Nephron progenitor cell (in vitro differentiated cells): ENCODE results near the gene TSSK6.
A peak's percentile ranks its signal among the peaks of the same experiment; 100 is the strongest.

Experiments
- DNase-seq: peaks from one replicate; pipeline ENCODE4 v3.0.0; 2021
- H3K27ac Mint-ChIP-seq: 2 replicates; pipeline ENCODE4 v1.8.0; 2021; ENCODE audit warnings: mild to moderate bottlenecking, moderate library complexity, mixed read lengths
- H3K27me3 Mint-ChIP-seq: 2 replicates; pipeline ENCODE4 v1.8.0; 2021; ENCODE audit warnings: mild to moderate bottlenecking, low read depth, mixed read lengths; ENCODE audit not compliant: poor library complexity
- H3K36me3 Mint-ChIP-seq: 2 replicates; pipeline ENCODE4 v1.8.0; 2021; ENCODE audit warnings: low read depth, mixed read lengths
- H3K4me1 Mint-ChIP-seq: 2 replicates; pipeline ENCODE4 v1.8.0; 2021; ENCODE audit warnings: mixed read lengths
- H3K4me3 Mint-ChIP-seq: 2 replicates; pipeline ENCODE4 v1.8.0; 2021; ENCODE audit warnings: mild to moderate bottlenecking, moderate library complexity, mixed read lengths
- H3K9me3 Mint-ChIP-seq: 2 replicates; pipeline ENCODE4 v1.8.0; 2021; ENCODE audit warnings: mild to moderate bottlenecking, moderate library complexity, mixed read lengths
- CTCF ChIP-seq: fragments of 200-600 bp; sonication (generic); IDR thresholded peaks from 2 replicates; pipeline ENCODE4 v1.5.0; 2021; ENCODE audit warnings: antibody characterized with exemption

TSSK6 gene

GRCh38 chr19:19487077-19487949 is 28.0 kb downstream of the TSSK6 start:
- no peak for TF ChIP-seq CTCF
- DNase-seq = no peak
- H3K4me1 Mint-ChIP-seq = peaks cover 79% of the 10 kb centered on the region

GRCh38 chr19:19486343-19487076 is 28.8 kb downstream of the TSSK6 start:
- Mint-ChIP-seq H3K4me1 (peaks cover 87% of the 10 kb centered on the region), H3K27ac (peak overlapping the region; percentile 88), H3K27me3 (no peaks in the 10 kb centered on the region), H3K9me3 (no peaks in the 10 kb centered on the region), H3K36me3 (peaks cover 4% of the 10 kb centered on the region), H3K4me3 (peak overlapping the region; percentile 23)
- TF ChIP-seq CTCF = no peak
- no peak for DNase-seq

More at GRCh38 chr19:19487077-19487949, 28.0 kb downstream of the TSSK6 start:
- Mint-ChIP-seq H3K27ac (peak overlapping the region; percentile 99), H3K9me3 (no peaks in the 10 kb centered on the region), H3K27me3 (no peaks in the 10 kb centered on the region), H3K36me3 (peaks cover 4% of the 10 kb centered on the region), H3K4me3 (peak overlapping the region; percentile 30)

- Mint-ChIP-seq H3K9me3 (no peaks in the 10 kb centered on the region), H3K4me1 (peaks cover 89% of the 10 kb centered on the region), H3K4me3 (no peak overlapping the region), H3K27me3 (no peaks in the 10 kb centered on the region), H3K36me3 (peaks cover 4% of the 10 kb centered on the region), H3K27ac (peak overlapping the region; percentile 98)
- no peak for DNase-seq
- no peak for TF ChIP-seq CTCF
Measured at GRCh38 chr19:19485998-19486290, 29.4 kb downstream of the TSSK6 start.

- DNase-seq = no peak
- Mint-ChIP-seq H3K27me3 (no peaks in the 10 kb centered on the region), H3K36me3 (peaks cover 4% of the 10 kb centered on the region), H3K4me3 (peak overlapping the region; percentile 40), H3K9me3 (no peaks in the 10 kb centered on the region), H3K4me1 (peaks cover 89% of the 10 kb centered on the region), H3K27ac (peak overlapping the region; percentile 98)
- TF ChIP-seq CTCF = no peak
Measured at GRCh38 chr19:19485161-19485997, 30.0 kb downstream of the TSSK6 start.

GRCh38 chr19:19482809-19483596 is 32.3 kb downstream of the TSSK6 start:
- no peaks in the 10 kb centered on the region for H3K27me3 Mint-ChIP-seq
- peak; percentile 38 for DNase-seq
- H3K27ac Mint-ChIP-seq = peak overlapping the region; percentile 99
- peaks cover 8% of the 10 kb centered on the region for H3K36me3 Mint-ChIP-seq
- no peaks in the 10 kb centered on the region for H3K9me3 Mint-ChIP-seq
- peaks cover 77% of the 10 kb centered on the region for H3K4me1 Mint-ChIP-seq
- peak overlapping the region; percentile 65 for H3K4me3 Mint-ChIP-seq
- TF ChIP-seq CTCF = no peak
